Sigmoid colon (tissue), 4 donors: ENCODE results near the gene NFIA.

Experiments used
- EP300 ChIP-seq, 4 donors: sonication (generic); formaldehyde crosslinking; IDR thresholded peaks; one replicate each; pipeline ENCODE4 v1.6.1; 2017; ENCODE audit warnings: antibody characterized with exemption in 4 of 4
- POLR2A ChIP-seq, 2 donors: fragments of 450-650 bp; IDR thresholded peaks; one replicate each; pipeline ENCODE4 v1.6.1; 2016; ENCODE audit warnings: antibody characterized with exemption in 2 of 2, mild to moderate bottlenecking in 2 of 2, moderate library complexity in 2 of 2
- POLR2AphosphoS5 ChIP-seq, 4 donors: sonication (generic); formaldehyde crosslinking; IDR thresholded peaks; one replicate each; pipeline ENCODE4 v1.6.1; 2017; ENCODE audit warnings: antibody characterized with exemption in 4 of 4
- TF ChIP-seq, protein P1 (sequence below), 4 experiments: fragments of 450-650 bp in 3 of 4; fragments of 200-600 bp in 1 of 4; IDR thresholded peaks; one replicate each; pipeline ENCODE4 v1.5.1; 2016 to 2019; ENCODE audit warnings: antibody characterized with exemption in 4 of 4, mild to moderate bottlenecking in 3 of 4, moderate library complexity in 2 of 4

DNA sequence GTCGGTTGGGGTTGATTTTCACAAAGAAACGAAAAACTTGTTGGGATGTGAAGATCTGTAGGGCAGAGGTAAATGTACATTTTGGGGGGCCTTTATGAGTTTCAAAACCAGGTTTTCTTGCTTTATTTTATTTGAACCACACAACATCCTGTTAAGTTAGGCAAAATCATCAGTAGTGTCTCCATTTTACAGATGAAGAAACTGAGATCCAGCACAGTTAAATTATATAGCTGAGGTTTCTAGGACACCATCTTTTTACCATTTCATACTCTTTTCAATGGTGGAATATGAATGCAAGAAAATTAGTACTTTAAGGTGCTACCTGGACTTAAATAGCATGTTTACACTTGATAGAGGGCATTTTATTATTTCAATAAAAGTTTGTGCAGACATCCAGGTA, 187.7 kb downstream of the NFIA start:
- TF ChIP-seq, protein P1, sequence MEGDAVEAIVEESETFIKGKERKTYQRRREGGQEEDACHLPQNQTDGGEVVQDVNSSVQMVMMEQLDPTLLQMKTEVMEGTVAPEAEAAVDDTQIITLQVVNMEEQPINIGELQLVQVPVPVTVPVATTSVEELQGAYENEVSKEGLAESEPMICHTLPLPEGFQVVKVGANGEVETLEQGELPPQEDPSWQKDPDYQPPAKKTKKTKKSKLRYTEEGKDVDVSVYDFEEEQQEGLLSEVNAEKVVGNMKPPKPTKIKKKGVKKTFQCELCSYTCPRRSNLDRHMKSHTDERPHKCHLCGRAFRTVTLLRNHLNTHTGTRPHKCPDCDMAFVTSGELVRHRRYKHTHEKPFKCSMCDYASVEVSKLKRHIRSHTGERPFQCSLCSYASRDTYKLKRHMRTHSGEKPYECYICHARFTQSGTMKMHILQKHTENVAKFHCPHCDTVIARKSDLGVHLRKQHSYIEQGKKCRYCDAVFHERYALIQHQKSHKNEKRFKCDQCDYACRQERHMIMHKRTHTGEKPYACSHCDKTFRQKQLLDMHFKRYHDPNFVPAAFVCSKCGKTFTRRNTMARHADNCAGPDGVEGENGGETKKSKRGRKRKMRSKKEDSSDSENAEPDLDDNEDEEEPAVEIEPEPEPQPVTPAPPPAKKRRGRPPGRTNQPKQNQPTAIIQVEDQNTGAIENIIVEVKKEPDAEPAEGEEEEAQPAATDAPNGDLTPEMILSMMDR (IDR thresholded peaks at IDR 0.05), result no peak
- no peak for TF ChIP-seq POLR2A (IDR thresholded peaks at IDR 0.05)
- no peak for TF ChIP-seq POLR2AphosphoS5 (IDR thresholded peaks at IDR 0.05)
- no peak for TF ChIP-seq EP300 (IDR thresholded peaks at IDR 0.05)
